Calu3 (cell line): Measurements from ENCODE around the gene PARD3. TPM values are rescaled to one million over a fixed set of nuclear protein-coding genes. Genes with fewer than 3 reads are reported as not detected.

Source experiments
- BruUV-seq: library from RNA; stranded (reverse); fragments of 400-500 nt; replicated peaks from 2 replicates; lab custom pipeline; 2021; lab: Mats Ljungman, UMichigan
- CTCF ChIA-PET: fragments of 300-600 bp; sonication (Branson Sonifier 250); formaldehyde crosslinking; loops from one replicate; lab custom pipeline; 2022; ENCODE audit warnings: antibody characterized with exemption; lab: Charles Lee
- DNase-seq: peaks from one replicate; pipeline ENCODE4 v3.0.0; 2022
- H3K27ac Mint-ChIP-seq: one replicate; pipeline ENCODE4 v1.8.0; 2022; ENCODE audit warnings: mixed read lengths; ENCODE audit not compliant: unreplicated experiment
- H3K27me3 Mint-ChIP-seq: one replicate; pipeline ENCODE4 v1.8.0; 2022; ENCODE audit warnings: mixed read lengths; ENCODE audit not compliant: unreplicated experiment
- H3K36me3 Mint-ChIP-seq: one replicate; pipeline ENCODE4 v1.8.0; 2022; ENCODE audit warnings: mild to moderate bottlenecking, moderate library complexity, mixed read lengths; ENCODE audit not compliant: insufficient read depth, unreplicated experiment
- H3K4me1 Mint-ChIP-seq: one replicate; pipeline ENCODE4 v1.8.0; 2022; ENCODE audit warnings: mild to moderate bottlenecking, low read depth, mixed read lengths; ENCODE audit not compliant: unreplicated experiment
- H3K4me3 Mint-ChIP-seq: one replicate; pipeline ENCODE4 v1.8.0; 2022; ENCODE audit warnings: mild to moderate bottlenecking, low read depth, moderate library complexity, mixed read lengths; ENCODE audit not compliant: unreplicated experiment
- H3K9me3 Mint-ChIP-seq: one replicate; pipeline ENCODE4 v1.8.0; 2022; ENCODE audit warnings: low read depth, mixed read lengths; ENCODE audit not compliant: unreplicated experiment
- CTCF ChIP-seq: fragments of 200-600 bp; IDR thresholded peaks from one replicate; pipeline ENCODE4 v1.8.0; 2022; ENCODE audit warnings: antibody characterized with exemption; ENCODE audit not compliant: unreplicated experiment
- intact Hi-C: fragments of 100-400 bp; cut with micrococcal nuclease; formaldehyde crosslinking; loops from one replicate; pipeline ENCODE4 v1.10.0; 2022; ENCODE audit not compliant: unreplicated experiment
- total RNA-seq: library from RNA; stranded (reverse); gene quantifications from 2 replicates; pipeline ENCODE4 v1.2.3, GENCODE V29; 2022

Gene PARD3
- total RNA-seq, 1 experiment from 2014 or later, result 62.4 TPM

- Mint-ChIP-seq H3K27me3 (no peaks in the 10 kb centered on the region), H3K4me1 (peaks cover 16% of the 10 kb centered on the region), H3K9me3 (no peaks in the 10 kb centered on the region), H3K4me3 (no peak overlapping the region), H3K27ac (no peak overlapping the region), H3K36me3 (no peaks in the 10 kb centered on the region)
- no TSS peak for BruUV-seq
- CTCF ChIA-PET, result no interaction called here
- intact Hi-C loops, result no loop called here
- no peak for DNase-seq
- TF ChIP-seq CTCF, result no peak
These were observed 608.8 kb downstream of the PARD3 start for GRCh38 chr10:34206078-34206934.

- CTCF ChIA-PET, result no interaction called here
These were observed 609.6 kb downstream of the PARD3 start for GRCh38 chr10:34205452-34205851.

GRCh38 chr10:34203966-34204630 is 611.0 kb downstream of the PARD3 start:
- intact Hi-C loops, result no loop called here
- Mint-ChIP-seq H3K27ac (no peak overlapping the region), H3K9me3 (no peaks in the 10 kb centered on the region), H3K4me3 (no peak overlapping the region), H3K36me3 (no peaks in the 10 kb centered on the region), H3K4me1 (peaks cover 16% of the 10 kb centered on the region), H3K27me3 (no peaks in the 10 kb centered on the region)
- CTCF ChIA-PET, result no interaction called here
- no TSS peak for BruUV-seq
- no peak for DNase-seq
- no peak for TF ChIP-seq CTCF

More at GRCh38 chr10:34205452-34205851, 609.6 kb downstream of the PARD3 start:
- Mint-ChIP-seq H3K27me3 (no peaks in the 10 kb centered on the region), H3K9me3 (no peaks in the 10 kb centered on the region), H3K4me3 (no peak overlapping the region), H3K27ac (no peak overlapping the region), H3K4me1 (peaks cover 16% of the 10 kb centered on the region), H3K36me3 (no peaks in the 10 kb centered on the region)
- TF ChIP-seq CTCF, result no peak
- no peak for DNase-seq
- BruUV-seq, result no TSS peak
- intact Hi-C loops, result no loop called here

GRCh38 chr10:34200355-34200901 is 614.7 kb downstream of the PARD3 start:
- no peak for DNase-seq
- H3K27me3 Mint-ChIP-seq, result no peaks in the 10 kb centered on the region
- no peak for TF ChIP-seq CTCF
- CTCF ChIA-PET, result no interaction called here
- no peaks in the 10 kb centered on the region for H3K36me3 Mint-ChIP-seq
- no peak overlapping the region for H3K27ac Mint-ChIP-seq
- no TSS peak for BruUV-seq
- no peaks in the 10 kb centered on the region for H3K4me1 Mint-ChIP-seq
- intact Hi-C loops, result no loop called here
- no peak overlapping the region for H3K4me3 Mint-ChIP-seq
- no peaks in the 10 kb centered on the region for H3K9me3 Mint-ChIP-seq
